HEK293 (cell line): ENCODE measurements around the gene SIGLEC12.

Source experiments
- GLIS1 ChIP-seq: fragments of 450-650 bp; formaldehyde crosslinking; IDR thresholded peaks from 2 replicates; pipeline ENCODE4 v1.5.1; 2016; ENCODE audit warnings: missing biosample characterization, missing genetic modification characterization
- REST ChIP-seq: fragments of 450-650 bp; formaldehyde crosslinking; IDR thresholded peaks from 2 replicates; pipeline ENCODE4 v1.5.1; 2016; ENCODE audit warnings: missing biosample characterization, missing genetic modification characterization
- ZNF221 ChIP-seq: fragments of 450-650 bp; formaldehyde crosslinking; IDR thresholded peaks from 2 replicates; pipeline ENCODE4 v1.5.1; 2017; ENCODE audit warnings: missing biosample characterization, missing genetic modification characterization, borderline replicate concordance
- ZNF776 ChIP-seq: fragments of 450-650 bp; formaldehyde crosslinking; IDR thresholded peaks from 2 replicates; pipeline ENCODE4 v1.5.0; 2017; ENCODE audit warnings: missing biosample characterization, missing genetic modification characterization, borderline replicate concordance
- TF ChIP-seq, protein P1 (sequence below): sonication (generic); formaldehyde crosslinking; IDR thresholded peaks from 2 replicates; pipeline ENCODE4 v1.8.1; 2022; ENCODE audit warnings: mild to moderate bottlenecking, moderate library complexity, missing genetic modification reagents
- TF ChIP-seq, protein P2 (sequence below): fragments of 450-650 bp; formaldehyde crosslinking; IDR thresholded peaks from 2 replicates; pipeline ENCODE4 v1.5.1; 2016; ENCODE audit warnings: missing biosample characterization, missing genetic modification characterization, low read depth
- TF ChIP-seq, protein P3 (sequence below): fragments of 450-650 bp; formaldehyde crosslinking; IDR thresholded peaks from 2 replicates; pipeline ENCODE4 v1.5.1; 2016; ENCODE audit warnings: missing biosample characterization, missing genetic modification characterization

- TF ChIP-seq, protein P1, sequence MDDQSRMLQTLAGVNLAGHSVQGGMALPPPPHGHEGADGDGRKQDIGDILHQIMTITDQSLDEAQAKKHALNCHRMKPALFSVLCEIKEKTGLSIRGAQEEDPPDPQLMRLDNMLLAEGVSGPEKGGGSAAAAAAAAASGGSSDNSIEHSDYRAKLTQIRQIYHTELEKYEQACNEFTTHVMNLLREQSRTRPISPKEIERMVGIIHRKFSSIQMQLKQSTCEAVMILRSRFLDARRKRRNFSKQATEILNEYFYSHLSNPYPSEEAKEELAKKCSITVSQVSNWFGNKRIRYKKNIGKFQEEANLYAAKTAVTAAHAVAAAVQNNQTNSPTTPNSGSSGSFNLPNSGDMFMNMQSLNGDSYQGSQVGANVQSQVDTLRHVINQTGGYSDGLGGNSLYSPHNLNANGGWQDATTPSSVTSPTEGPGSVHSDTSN (CRISPR knock-in tag) = no peak
- TF ChIP-seq ZNF776 (tag by site-specific recombination) = no peak
- TF ChIP-seq, protein P2, sequence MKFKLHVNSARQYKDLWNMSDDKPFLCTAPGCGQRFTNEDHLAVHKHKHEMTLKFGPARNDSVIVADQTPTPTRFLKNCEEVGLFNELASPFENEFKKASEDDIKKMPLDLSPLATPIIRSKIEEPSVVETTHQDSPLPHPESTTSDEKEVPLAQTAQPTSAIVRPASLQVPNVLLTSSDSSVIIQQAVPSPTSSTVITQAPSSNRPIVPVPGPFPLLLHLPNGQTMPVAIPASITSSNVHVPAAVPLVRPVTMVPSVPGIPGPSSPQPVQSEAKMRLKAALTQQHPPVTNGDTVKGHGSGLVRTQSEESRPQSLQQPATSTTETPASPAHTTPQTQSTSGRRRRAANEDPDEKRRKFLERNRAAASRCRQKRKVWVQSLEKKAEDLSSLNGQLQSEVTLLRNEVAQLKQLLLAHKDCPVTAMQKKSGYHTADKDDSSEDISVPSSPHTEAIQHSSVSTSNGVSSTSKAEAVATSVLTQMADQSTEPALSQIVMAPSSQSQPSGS = no peak
- TF ChIP-seq, protein P3, sequence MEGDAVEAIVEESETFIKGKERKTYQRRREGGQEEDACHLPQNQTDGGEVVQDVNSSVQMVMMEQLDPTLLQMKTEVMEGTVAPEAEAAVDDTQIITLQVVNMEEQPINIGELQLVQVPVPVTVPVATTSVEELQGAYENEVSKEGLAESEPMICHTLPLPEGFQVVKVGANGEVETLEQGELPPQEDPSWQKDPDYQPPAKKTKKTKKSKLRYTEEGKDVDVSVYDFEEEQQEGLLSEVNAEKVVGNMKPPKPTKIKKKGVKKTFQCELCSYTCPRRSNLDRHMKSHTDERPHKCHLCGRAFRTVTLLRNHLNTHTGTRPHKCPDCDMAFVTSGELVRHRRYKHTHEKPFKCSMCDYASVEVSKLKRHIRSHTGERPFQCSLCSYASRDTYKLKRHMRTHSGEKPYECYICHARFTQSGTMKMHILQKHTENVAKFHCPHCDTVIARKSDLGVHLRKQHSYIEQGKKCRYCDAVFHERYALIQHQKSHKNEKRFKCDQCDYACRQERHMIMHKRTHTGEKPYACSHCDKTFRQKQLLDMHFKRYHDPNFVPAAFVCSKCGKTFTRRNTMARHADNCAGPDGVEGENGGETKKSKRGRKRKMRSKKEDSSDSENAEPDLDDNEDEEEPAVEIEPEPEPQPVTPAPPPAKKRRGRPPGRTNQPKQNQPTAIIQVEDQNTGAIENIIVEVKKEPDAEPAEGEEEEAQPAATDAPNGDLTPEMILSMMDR (tag by site-specific recombination) = no peak
- TF ChIP-seq REST (tag by site-specific recombination) = no peak
- TF ChIP-seq ZNF221 (tag by site-specific recombination) = no peak
- TF ChIP-seq GLIS1 (tag by site-specific recombination) = no peak
These were observed 20.2 kb upstream of the SIGLEC12 start for GRCh38 chr19:51521781-51522180.
